ENCODE measurements around the gene DNASE1L2.

The DNASE1L2 gene

GRCh38 chr16:2223221-2223941 lies 12.9 kb upstream of the DNASE1L2 start, which contains the start of gene E4F1 (continued):
- TF ChIP-seq TSHZ1 (tag by site-specific recombination; IDR thresholded peaks at IDR 0.05; ENCODE audit: borderline replicate concordance) (peak; percentile 35; the same call in 1 of the 2 replicates), ZNF341 (tag by site-specific recombination; IDR thresholded peaks at IDR 0.05; ENCODE audit: low read depth) (peak; percentile 90), GLIS2 (tag by site-specific recombination; IDR thresholded peaks at IDR 0.05) (peak; percentile 72; the same call in 1 of the 2 replicates), ZNF560 (tag by site-specific recombination; IDR thresholded peaks at IDR 0.05; ENCODE audit: borderline replicate concordance) (no peak), ZNF121 (tag by site-specific recombination; IDR thresholded peaks at IDR 0.05) (no peak), ZNF501 (tag by site-specific recombination; IDR thresholded peaks at IDR 0.05) (peak; percentile 81; the same call in 1 of the 2 replicates), ZNF530 (tag by site-specific recombination; IDR thresholded peaks at IDR 0.05; ENCODE audit: low read depth) (no peak), ZNF335 (tag by site-specific recombination; conservative IDR thresholded peaks at IDR 0.05) (peak; percentile 91), GLIS1 (tag by site-specific recombination; IDR thresholded peaks at IDR 0.05) (peak; percentile 76), ZBTB1 (tag by site-specific recombination; IDR thresholded peaks at IDR 0.05) (peak; percentile 91), ZNF169 (tag by site-specific recombination; IDR thresholded peaks at IDR 0.05) (no peak), ZNF239 (tag by site-specific recombination; IDR thresholded peaks at IDR 0.05) (0 out of 2 replicates have a peak, but pooled peaks have one; percentile 56), KLF7 (tag by site-specific recombination; IDR thresholded peaks at IDR 0.05; ENCODE audit: borderline replicate concordance) (no peak), ZNF19 (tag by site-specific recombination; IDR thresholded peaks at IDR 0.05; ENCODE audit: low read depth) (no peak), EGR2 (tag by site-specific recombination; IDR thresholded peaks at IDR 0.05; ENCODE audit: low read depth) (no peak; the same call in 1 of the 2 replicates)

DNA sequence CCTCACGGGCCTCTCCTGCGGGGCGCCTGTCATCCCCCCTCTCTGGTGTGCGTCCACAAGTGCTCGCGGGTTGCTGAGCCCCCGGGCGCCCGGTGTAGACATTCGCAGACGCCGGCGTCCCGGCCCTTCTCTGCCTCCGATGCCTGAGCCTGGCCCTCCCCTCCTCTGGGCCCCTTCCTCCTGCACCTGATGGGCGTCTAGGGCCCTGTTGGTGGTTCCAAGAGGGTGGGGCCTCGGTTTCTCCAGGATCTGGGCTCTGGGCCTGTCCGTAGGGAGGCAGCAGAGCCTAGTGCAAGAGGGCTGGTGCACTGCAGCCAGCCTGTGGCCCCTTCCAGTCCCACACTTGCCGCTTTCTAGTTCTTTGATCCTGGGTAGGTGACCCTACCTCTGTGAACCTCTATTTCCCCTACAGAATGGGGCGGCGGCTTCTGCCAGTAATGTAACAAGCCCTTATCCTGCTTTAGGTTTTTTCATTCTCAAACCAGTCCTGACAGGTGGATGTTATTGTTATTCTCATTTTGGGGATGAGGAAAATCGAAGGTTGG lies 12.2 kb upstream of the DNASE1L2 start:
- ChIA-PET CTCF (interaction anchor here (0.6 to 1.0 kb wide), 2 partner anchors 29 to 220 kb away, joined by 3 read pairs; no protein-coding TSS in a partner anchor), POLR2A (interaction anchor here (1.2 to 2.6 kb wide), 5 partner anchors 8 to 259 kb away, joined by 3 to 19 read pairs (median 6); partner anchors contain the start of genes ECI1 and RPS2)
- Histone ChIP-seq H3K4me1 (ENCODE audit: control insufficient read depth, insufficient read depth, low read length) (0 out of 2 replicates have a peak, but pooled peaks cover 2% of the 10 kb centered on the region), H3K9me3 (ENCODE audit: control insufficient read depth, insufficient read depth, low read depth, low read length) (no peaks in the 10 kb centered on the region), H3K27ac (ENCODE audit: extremely low read depth, low read depth, low read length) (peak overlapping the region; percentile 94), H3K4me3 (ENCODE audit: low read depth, low read length) (peak overlapping the region; percentile 96), H3K36me3 (ENCODE audit: control insufficient read depth in 2 of 2, insufficient read depth in 1 of 2, low read length in 2 of 2) (peaks cover 0 to 25% of the 10 kb centered on the region in 2 experiments; a peak in 2 of 3 replicates)
- TF ChIP-seq SCRT2 (tag by site-specific recombination; IDR thresholded peaks at IDR 0.05) (peak; percentile 86), ZNF10 (tag by site-specific recombination; IDR thresholded peaks at IDR 0.05) (peak; percentile 98), ZBTB8A (tag by site-specific recombination; IDR thresholded peaks at IDR 0.05) (peak; percentile 47; the same call in 1 of the 2 replicates), ZNF621 (tag by site-specific recombination; IDR thresholded peaks at IDR 0.05) (no peak), ZNF654 (tag by site-specific recombination; IDR thresholded peaks at IDR 0.05; ENCODE audit: low read depth) (peak; percentile 37), ZNF596 (tag by site-specific recombination; IDR thresholded peaks at IDR 0.05) (no peak), ZNF394 (tag by site-specific recombination; IDR thresholded peaks at IDR 0.05; ENCODE audit: borderline replicate concordance) (no peak), ZNF140 (tag by site-specific recombination; IDR thresholded peaks at IDR 0.05) (no peak), MYNN (tag by site-specific recombination; IDR thresholded peaks at IDR 0.05; ENCODE audit: borderline replicate concordance) (no peak), KLF7 (tag by site-specific recombination; IDR thresholded peaks at IDR 0.05; ENCODE audit: borderline replicate concordance) (peak; percentile 31; the same call in 1 of the 2 replicates), ZBTB6 (tag by site-specific recombination; IDR thresholded peaks at IDR 0.05) (peak; percentile 23; the same call in 1 of the 2 replicates), ZBTB20 (tag by site-specific recombination; IDR thresholded peaks at IDR 0.05) (peak; percentile 80; the same call in 1 of the 2 replicates)
- TF ChIP-seq, protein P1, sequence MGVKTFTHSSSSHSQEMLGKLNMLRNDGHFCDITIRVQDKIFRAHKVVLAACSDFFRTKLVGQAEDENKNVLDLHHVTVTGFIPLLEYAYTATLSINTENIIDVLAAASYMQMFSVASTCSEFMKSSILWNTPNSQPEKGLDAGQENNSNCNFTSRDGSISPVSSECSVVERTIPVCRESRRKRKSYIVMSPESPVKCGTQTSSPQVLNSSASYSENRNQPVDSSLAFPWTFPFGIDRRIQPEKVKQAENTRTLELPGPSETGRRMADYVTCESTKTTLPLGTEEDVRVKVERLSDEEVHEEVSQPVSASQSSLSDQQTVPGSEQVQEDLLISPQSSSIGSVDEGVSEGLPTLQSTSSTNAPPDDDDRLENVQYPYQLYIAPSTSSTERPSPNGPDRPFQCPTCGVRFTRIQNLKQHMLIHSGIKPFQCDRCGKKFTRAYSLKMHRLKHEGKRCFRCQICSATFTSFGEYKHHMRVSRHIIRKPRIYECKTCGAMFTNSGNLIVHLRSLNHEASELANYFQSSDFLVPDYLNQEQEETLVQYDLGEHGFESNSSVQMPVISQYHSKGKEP (tag by site-specific recombination; IDR thresholded peaks at IDR 0.05): no peak
- TF ChIP-seq, protein P2, sequence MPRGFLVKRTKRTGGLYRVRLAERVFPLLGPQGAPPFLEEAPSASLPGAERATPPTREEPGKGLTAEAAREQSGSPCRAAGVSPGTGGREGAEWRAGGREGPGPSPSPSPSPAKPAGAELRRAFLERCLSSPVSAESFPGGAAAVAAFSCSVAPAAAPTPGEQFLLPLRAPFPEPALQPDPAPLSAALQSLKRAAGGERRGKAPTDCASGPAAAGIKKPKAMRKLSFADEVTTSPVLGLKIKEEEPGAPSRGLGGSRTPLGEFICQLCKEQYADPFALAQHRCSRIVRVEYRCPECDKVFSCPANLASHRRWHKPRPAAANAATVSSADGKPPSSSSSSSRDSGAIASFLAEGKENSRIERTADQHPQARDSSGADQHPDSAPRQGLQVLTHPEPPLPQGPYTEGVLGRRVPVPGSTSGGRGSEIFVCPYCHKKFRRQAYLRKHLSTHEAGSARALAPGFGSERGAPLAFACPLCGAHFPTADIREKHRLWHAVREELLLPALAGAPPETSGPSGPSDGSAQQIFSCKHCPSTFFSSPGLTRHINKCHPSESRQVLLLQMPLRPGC (tag by site-specific recombination; IDR thresholded peaks at IDR 0.05): 0 out of 2 replicates have a peak, but pooled peaks have one; percentile 4

All from HEK293 (cell line).